Neural progenitor cell (in vitro differentiated cells): ENCODE data around the gene EPHB1.

Experiments
- EZH2 ChIP-seq: fragments of 200-600 bp; sonication (generic); IDR thresholded peaks from 2 replicates; pipeline ENCODE4 v1.6.1; 2017; ENCODE audit warnings: antibody characterized with exemption, mild to moderate bottlenecking, moderate library complexity
- TF ChIP-seq, protein P1 (sequence below): fragments of 200-600 bp; sonication (generic); IDR thresholded peaks from 2 replicates; pipeline ENCODE4 v1.5.1; 2017; ENCODE audit warnings: antibody characterized with exemption, mild to moderate bottlenecking

DNA sequence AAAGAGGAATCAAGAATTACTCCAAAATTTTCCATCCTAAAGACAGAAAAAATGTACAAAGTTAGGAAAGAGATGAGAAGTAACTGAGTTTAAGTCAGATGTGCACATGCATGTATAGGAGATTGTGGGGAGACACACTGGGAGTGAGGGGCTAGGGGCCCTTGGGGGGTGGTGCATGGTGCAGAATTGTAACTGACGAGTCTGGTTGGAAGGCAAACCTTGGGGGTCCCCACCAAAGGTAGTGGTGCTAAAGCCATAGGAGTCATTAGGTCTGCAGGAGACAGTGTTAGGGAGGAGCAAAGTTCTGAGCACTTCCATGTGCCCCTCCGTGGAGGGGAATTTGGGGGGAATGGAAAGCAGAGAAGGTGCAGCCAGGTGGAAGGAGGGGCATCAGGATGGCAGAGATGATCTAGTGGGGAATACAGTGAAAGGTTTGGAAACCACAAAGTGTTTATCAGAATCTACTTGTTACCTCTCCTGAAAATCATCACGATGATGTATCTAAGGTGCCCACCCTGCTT is 37.5 kb upstream of the EPHB1 start:
- TF ChIP-seq, protein P1, sequence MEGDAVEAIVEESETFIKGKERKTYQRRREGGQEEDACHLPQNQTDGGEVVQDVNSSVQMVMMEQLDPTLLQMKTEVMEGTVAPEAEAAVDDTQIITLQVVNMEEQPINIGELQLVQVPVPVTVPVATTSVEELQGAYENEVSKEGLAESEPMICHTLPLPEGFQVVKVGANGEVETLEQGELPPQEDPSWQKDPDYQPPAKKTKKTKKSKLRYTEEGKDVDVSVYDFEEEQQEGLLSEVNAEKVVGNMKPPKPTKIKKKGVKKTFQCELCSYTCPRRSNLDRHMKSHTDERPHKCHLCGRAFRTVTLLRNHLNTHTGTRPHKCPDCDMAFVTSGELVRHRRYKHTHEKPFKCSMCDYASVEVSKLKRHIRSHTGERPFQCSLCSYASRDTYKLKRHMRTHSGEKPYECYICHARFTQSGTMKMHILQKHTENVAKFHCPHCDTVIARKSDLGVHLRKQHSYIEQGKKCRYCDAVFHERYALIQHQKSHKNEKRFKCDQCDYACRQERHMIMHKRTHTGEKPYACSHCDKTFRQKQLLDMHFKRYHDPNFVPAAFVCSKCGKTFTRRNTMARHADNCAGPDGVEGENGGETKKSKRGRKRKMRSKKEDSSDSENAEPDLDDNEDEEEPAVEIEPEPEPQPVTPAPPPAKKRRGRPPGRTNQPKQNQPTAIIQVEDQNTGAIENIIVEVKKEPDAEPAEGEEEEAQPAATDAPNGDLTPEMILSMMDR: no peak
- no peak for TF ChIP-seq EZH2
